Neutrophil (primary cell): ENCODE results near the gene PSMA4.
"Not testable (repeated sequence)": the region's sequence is repeated elsewhere in the genome, so short reads cannot be mapped to it uniquely, and the experiment has no call there.

Source experiments
- H3K27ac ChIP-seq: fragments of 200-600 bp; sonication (generic); 2 replicates; pipeline ENCODE4 v1.5.1; 2016; ENCODE audit warnings: mild to moderate bottlenecking, moderate library complexity
- H3K27me3 ChIP-seq: fragments of 200-600 bp; sonication (generic); 2 replicates; pipeline ENCODE4 v1.6.0; 2016; ENCODE audit warnings: mild to moderate bottlenecking
- H3K36me3 ChIP-seq: fragments of 200-600 bp; sonication (generic); 2 replicates; pipeline ENCODE4 v1.5.1; 2017
- H3K4me1 ChIP-seq, 2 experiments: fragments of 200-600 bp in 1 of 2; sonication (generic) in 1 of 2; 1 replicate in 1 of 2; 2 replicates in 1 of 2; pipeline versions ENCODE4 v1.5.1 to v1.6.1; 2013 to 2016; ENCODE audit warnings: low read depth in 1 of 2, low read length in 1 of 2, mild to moderate bottlenecking in 1 of 2, moderate library complexity in 1 of 2; ENCODE audit not compliant: control insufficient read depth in 1 of 2, insufficient read depth in 1 of 2
- H3K4me3 ChIP-seq, 2 experiments: fragments of 200-600 bp in 1 of 2; sonication (generic) in 1 of 2; 1 replicate in 1 of 2; 2 replicates in 1 of 2; pipeline ENCODE4 v1.5.1; 2013 to 2016; ENCODE audit warnings: low read depth in 1 of 2, low read length in 1 of 2, mild to moderate bottlenecking in 1 of 2, moderate library complexity in 1 of 2
- H3K9me3 ChIP-seq: fragments of 200-600 bp; sonication (generic); 2 replicates; pipeline ENCODE4 v1.5.1; 2016
- TF ChIP-seq, protein P1 (sequence below): fragments of 200-600 bp; sonication (generic); IDR thresholded peaks from 2 replicates; pipeline ENCODE4 v1.5.1; 2016; ENCODE audit warnings: antibody characterized with exemption

Gene PSMA4

DNA sequence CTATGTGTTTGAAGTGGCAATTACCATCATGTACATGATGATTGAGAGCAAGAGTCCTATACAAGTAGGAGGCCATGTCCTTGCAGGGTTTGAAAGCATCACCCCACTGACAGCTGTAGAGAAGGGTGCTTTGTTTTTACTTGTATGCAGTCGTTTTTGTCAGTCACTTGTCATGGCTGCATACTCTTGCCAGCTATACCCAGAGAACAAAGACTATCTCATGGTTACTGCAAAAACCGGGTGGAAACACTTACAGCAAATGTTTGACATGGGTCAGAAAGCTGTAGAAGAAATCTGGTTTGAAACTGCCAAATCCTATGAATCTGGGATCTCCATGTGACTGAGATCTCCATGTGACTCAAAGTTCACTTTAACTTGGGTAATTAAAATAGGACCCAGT, 6.9 kb upstream of the PSMA4 start:
- no peaks in the 10 kb centered on the region for H3K4me1 ChIP-seq
- no peak overlapping the region for H3K27ac ChIP-seq
- TF ChIP-seq, protein P1, sequence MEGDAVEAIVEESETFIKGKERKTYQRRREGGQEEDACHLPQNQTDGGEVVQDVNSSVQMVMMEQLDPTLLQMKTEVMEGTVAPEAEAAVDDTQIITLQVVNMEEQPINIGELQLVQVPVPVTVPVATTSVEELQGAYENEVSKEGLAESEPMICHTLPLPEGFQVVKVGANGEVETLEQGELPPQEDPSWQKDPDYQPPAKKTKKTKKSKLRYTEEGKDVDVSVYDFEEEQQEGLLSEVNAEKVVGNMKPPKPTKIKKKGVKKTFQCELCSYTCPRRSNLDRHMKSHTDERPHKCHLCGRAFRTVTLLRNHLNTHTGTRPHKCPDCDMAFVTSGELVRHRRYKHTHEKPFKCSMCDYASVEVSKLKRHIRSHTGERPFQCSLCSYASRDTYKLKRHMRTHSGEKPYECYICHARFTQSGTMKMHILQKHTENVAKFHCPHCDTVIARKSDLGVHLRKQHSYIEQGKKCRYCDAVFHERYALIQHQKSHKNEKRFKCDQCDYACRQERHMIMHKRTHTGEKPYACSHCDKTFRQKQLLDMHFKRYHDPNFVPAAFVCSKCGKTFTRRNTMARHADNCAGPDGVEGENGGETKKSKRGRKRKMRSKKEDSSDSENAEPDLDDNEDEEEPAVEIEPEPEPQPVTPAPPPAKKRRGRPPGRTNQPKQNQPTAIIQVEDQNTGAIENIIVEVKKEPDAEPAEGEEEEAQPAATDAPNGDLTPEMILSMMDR, result no peak
- H3K27me3 ChIP-seq, result no peaks in the 10 kb centered on the region
- H3K9me3 ChIP-seq, result no peaks in the 10 kb centered on the region
- no peak overlapping the region for H3K4me3 ChIP-seq
- H3K36me3 ChIP-seq, result no peaks in the 10 kb centered on the region

GRCh38 chr15:78536134-78536533, 4.1 kb upstream of the PSMA4 start:
- Histone ChIP-seq H3K4me3 (no peak overlapping the region), H3K27me3 (no peaks in the 10 kb centered on the region), H3K4me1 (peaks cover 8 to 9% of the 10 kb centered on the region in 2 experiments), H3K36me3 (no peaks in the 10 kb centered on the region), H3K27ac (no peak overlapping the region), H3K9me3 (no peaks in the 10 kb centered on the region)
- TF ChIP-seq, protein P1, result no peak

- H3K4me1 ChIP-seq, result peaks cover 14 to 20% of the 10 kb centered on the region in 2 experiments
These were observed 2.9 kb upstream of the PSMA4 start for GRCh38 chr15:78537266-78537905.

GRCh38 chr15:78538358-78538757, 1.9 kb upstream of the PSMA4 start:
- Histone ChIP-seq H3K27ac (no peak overlapping the region), H3K9me3 (no peaks in the 10 kb centered on the region), H3K4me3 (no peak overlapping the region), H3K4me1 (peaks cover 14 to 24% of the 10 kb centered on the region in 2 experiments), H3K36me3 (peaks cover 10% of the 10 kb centered on the region), H3K27me3 (no peaks in the 10 kb centered on the region)
- TF ChIP-seq, protein P1, result no peak

More at GRCh38 chr15:78537266-78537905, 2.9 kb upstream of the PSMA4 start:
- Histone ChIP-seq H3K27ac (no peak overlapping the region), H3K9me3 (no peaks in the 10 kb centered on the region), H3K36me3 (peaks cover under 1% of the 10 kb centered on the region), H3K27me3 (no peaks in the 10 kb centered on the region), H3K4me3 (no peak overlapping the region)
- TF ChIP-seq, protein P1, result no peak

DNA sequence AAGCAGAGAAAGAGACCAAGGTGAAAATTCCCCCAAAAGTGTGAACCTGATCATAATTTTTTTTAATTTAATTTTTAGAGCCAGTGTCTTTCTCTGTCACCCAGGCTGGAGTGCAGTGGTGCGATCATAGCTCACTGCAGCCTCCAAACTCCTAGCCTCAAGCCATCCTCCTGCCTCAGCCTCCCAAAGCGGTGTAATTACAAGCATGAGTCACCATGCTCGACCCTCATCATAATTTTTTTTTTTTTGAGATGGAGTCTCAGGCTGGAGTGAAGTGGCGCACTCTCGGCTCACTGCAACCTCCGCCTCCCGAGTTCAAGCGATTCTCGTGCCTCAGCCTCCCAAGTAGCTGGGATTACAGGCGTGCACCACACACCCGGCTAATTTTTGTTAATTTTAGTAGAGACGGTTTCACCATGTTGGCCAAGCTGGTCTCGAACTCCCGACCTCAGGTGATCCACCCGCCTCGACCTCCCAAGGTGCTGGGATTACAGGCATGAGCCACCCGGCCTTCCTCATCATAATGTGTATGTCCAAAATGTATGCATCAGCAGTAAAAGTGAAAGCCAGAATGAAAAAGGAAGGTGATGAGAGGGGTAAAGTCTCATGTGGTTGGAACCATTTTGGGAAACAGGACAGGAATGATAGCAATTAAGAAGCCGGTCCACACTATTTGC, 642 bp upstream of the PSMA4 start:
- not testable (repeated sequence) for H3K9me3 ChIP-seq, H3K27me3 ChIP-seq
- peaks cover 14 to 24% of the 10 kb centered on the region in 2 experiments for H3K4me1 ChIP-seq
- H3K36me3 ChIP-seq, result peaks cover 20% of the 10 kb centered on the region
- peak overlapping the region; percentile 86 to 91 for H3K4me3 ChIP-seq
- H3K27ac ChIP-seq, result peak overlapping the region; percentile 91
